Measurements from ENCODE around the gene SYNJ2. TPM values are rescaled to one million over a fixed set of nuclear protein-coding genes. Genes with fewer than 3 reads are reported as not detected.

Gene SYNJ2
- total RNA-seq, 1 donor from 2014 or later = 7.4 TPM

DNA sequence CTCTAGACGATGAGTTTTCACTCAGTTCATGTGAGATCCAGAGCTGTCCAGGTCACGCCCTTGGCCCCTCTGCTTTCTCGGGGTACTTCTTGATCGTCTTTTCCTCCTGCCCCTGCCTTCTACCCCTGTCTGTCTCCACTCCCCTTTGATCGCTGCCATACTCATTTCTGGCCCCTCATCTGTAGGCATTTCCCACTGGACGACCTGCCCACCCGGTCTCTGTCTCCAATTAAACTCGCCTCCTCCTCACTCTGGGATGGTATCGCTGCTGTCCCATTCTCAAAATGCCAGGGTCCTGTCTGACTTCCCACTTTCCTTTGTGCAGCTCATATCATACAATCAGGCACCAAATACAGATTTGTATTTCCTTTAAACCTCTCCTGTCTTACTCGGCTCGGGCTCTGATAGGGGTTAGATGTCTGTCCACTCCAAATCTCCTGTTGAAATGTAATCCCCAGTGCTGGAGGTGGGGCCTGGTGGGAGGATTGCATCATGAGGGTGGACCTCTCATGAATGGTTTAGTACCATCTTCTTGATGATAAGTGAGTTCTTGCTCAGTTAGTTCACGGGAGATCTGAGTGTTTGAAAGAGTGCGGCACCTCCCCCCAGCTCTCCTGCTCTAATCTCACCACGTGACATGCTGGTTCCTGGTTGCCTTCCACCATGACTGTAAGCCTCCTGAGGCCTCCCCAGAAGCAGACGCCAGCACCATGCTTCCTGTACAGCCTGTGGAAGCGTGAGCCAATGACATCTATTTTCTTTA, 3.5 kb upstream of the SYNJ2 start:
- no peak for DNase-seq

DNA sequence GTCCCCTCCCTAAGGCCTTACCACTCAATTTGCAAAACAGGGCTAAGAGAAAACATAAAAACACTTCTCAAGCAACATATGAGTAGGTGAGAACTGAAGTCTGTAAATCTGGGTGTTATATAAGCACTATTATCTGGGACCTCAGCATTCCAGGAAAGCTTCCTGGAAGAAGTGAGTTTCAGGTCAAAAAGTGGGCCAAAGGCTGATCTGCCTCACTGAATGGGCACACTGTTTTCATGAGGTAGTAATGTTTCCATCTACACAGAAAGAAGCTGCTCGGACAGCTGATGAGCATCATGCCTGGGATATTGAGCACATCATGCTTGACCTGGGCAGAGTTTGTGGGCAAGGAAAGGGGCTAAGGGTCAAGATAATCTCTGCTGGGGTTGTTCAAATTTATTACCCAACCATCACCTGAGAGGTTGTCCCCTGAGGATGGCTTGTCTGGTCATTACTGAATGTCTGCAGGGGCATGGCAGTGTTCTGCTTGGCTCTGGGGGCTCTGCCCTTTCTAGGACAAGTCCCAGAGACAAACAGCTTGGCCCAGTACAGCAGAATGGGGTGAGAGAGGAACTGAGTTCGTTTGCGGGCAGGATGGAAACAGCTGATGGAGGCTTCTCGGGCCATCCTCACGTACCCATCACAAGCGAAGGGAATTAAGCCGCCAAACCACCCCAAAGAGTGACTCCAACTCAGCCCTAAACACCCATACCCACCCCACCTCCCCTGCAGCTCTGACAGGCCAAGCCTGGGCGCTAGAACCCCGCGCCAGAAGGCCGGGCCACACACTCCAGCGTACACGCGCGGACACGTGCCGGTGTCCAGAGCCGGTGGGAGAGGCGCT, 1.2 kb upstream of the SYNJ2 start:
- DNase-seq = no peak

DNA sequence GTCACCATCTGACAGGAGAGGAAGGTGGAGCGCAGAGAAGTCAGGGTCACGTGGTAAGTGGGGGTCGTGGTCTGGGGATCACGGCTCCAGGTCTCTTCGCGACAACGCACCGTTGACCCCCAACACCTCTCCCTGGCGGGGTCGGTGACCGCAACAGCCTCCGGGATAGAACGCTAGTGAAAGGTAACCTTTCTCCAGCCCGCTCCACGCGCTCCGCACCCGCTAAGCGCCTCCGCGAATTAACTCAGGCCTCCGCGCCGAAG, 600 bp upstream of the SYNJ2 start:
- DNase-seq = no peak

DNA sequence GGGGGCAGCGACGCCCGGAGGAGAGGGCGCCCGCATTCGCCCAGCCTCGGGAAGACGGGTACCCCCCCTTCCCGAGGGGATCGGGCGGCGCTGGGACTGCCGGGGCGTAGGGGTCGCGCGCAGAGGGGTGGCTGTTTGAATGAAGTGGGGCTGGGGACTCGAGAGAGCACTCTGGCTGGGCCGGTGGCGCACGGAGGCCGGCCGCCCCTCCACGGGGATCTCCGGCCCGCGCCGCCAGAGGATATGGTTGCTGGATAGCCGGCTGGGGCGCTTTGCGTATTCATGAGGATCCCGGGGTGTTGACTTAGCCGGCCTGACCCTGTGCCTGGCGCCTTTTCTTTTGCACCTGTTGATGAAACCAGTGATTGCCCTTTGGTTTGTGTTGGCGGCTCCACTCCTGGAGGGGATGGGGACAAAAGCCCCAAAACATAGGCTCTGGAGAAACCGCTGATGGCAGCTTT, 469 bp downstream of the SYNJ2 start:
- DNase-seq = no peak

DNA sequence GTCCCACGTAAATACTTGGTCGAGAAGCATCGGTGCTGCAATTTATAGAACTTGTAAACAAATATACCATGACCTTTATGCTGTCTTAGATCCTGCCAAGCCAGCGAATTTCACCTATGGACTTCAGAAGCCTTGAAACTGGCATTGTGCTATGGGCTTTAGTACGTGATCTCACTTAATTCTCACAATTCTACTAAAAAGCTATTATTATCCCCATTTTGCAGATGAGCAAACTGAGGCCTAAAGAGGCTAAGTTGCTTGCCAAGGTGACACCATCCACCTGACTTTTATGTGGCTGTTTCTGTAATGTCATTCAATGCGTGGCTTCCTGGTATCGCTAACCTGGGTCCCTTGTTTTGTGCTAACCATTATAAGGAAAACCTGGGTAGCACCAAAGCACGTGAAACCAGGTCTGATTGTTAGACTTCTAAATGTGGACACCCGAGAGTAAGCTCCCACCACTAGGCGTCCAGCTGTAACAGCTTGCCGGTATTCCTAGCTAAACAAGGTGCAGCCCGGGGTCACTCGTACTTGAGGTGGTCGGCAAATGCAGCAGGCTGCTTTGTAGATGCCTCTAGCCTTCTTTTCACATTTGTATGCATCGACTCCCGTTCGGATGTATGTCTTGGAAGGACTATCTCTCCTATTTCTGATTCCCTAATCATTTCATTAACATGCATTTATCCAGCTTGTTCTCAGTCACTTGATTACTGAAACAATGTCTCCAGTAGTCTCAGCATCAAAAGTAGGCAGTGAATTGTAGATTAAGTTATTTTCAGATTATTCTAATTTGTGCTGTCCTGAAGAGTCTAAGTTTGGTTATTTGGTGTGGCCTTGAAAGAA, 1.1 kb downstream of the SYNJ2 start:
- no peak for DNase-seq

DNA sequence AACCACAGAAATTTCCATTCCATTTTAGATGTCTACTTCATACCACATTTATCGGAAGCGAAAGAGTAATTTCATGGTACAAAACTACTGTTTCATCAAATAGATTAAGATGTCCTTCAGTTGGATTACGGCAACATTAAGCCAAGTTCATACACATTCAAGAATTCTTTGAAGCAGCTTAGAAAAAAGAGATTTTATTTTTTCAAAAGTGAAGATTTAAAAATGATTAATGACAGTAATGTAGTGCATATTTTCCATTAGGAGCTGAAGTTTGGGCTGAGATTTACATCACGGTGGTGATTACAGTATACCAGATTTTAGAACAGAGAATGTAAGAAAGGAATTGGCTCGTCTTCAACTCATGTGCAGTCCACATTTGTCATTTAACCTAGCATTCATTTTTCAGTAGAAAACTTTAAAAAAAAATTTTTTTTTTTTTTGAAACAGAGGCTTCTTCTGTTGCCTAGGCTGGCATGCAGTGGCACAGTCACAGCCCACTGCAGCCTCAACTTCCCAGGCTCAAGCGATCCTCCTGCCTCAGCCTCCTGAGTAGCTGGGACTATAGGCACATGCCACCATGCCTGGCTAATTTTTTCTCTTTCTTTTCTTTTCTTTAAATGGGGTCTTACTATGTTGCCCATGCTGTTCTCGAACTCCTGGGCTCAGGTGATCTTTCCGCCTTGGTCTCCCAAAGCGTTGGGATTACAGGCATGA, 1.9 kb downstream of the SYNJ2 start:
- DNase-seq = peak; percentile 84

DNA sequence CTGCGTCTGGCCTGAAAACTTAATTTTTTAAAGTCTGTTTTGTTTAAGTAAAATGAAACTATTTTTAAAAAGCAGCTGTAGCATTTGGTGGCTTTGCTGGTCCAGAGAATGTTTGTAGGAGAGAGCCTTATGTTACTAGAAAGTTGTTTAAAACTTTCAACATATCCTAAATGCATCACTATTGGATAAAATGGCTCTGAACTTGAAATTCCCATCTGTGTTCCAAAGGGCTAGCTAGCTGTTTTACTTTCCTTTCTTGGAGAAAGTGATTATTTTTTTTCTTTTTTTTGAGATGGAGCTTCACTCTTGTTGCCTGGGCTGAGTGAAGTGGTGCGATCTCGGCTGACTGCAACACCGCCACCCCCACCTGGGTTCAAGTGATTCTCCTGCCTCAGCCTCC, 2.5 kb downstream of the SYNJ2 start:
- no peak for DNase-seq

DNA sequence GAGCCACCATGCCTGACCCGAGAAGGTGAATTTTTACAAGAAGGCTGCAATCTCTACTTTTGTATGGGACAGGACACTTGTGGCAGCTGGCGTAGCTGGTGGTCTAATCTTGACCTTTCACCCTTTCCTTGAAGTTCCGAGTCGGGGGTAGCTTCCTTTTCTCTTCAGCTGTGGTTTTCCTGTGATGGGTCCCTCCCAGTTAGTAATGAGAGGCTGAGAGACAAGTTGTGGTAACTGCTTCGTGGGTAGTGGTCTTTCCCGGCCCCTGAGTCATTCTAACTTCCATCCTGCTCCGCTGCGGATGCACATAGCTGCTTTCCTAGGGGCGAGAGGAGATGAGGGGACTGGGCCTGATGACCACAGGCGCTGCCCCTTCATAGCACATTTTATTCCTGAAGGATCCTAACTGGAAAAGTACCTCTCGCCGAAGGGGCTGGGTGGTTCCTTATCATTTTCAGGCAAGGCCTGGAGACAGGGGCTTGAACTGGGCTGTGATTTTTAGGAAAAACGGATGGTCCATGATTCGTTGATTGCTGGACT, 3.1 kb downstream of the SYNJ2 start:
- no peak for DNase-seq

DNA sequence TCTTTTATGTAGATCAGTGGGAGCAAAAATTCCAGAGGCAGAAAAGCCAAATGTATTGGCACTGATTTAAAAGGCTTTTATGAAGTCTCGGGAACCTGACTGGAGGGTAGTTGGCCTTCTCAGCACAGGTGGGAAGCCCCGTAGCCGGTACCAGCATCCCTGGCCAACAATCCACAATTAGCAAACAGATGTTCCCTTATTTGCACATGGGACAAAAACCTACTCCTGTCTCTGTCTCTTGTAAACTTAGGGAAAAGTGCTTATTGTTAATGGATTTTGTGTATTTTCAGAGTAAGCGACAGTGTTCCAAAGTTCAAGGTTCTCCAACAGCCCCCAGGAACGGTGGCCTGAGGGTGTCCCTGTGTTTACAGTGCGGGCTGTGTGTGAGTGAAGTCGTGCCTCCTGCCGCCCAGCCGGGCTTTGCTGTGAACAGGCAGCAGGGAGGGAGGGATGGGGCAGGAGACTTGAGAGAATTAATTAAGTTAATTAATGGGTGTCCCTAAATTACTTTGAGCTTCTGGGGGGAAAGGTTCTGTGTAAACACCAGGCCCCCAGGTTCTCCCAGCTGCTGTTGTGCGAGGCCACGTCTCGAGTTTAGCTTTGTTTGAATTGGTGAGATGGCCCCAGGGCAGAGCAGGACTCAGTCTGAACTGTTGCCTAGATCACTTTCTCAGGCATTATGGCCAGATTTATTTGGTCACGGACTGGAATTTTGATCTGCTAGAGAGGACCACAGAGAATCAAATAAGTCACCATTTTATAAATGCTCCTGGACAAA, 3.9 kb downstream of the SYNJ2 start:
- DNase-seq = no peak

DNA sequence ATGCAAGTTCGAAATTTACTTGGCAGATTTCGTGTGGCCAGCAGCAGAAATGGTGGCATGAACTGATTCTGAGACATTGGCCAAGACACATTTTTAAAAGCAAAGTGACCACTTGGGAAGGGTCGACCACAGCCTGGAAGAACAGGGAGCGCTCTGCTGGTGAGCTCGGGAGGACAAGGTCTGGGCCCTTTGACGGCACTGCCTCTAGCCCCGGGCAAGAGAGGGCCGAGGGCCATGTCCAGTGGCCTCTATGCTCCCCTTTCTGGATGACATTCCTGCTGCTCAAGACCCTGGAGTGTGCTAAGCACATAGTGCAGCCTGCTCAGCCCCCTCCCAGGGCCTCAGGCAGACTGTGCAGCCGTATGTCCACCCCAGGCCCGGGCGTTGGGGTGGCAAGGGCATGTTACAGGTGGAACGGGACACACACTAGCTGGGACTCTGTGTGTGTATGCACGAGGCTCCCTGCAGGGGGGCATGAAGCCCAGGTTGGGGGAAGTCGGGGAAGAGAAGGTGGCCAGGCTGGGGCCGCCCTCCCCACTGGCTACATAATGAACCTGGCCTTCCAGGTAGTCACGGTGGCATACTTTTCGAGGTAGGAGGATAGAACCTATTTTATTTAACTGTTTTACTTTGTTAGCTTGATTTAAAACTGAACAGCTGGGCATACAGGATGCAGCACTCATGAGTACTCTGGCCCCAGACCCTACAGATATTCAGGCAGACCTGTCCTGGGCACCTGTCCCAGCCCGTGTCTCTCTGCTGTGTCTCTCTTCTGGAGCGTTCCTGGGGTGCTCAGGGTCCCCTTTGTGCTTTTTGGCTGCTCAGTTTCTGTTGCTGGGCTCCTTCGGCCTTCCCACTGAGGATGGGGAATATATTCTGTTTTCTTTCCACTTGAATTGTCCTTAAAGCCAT, 6.4 kb downstream of the SYNJ2 start:
- no peak for DNase-seq

DNA sequence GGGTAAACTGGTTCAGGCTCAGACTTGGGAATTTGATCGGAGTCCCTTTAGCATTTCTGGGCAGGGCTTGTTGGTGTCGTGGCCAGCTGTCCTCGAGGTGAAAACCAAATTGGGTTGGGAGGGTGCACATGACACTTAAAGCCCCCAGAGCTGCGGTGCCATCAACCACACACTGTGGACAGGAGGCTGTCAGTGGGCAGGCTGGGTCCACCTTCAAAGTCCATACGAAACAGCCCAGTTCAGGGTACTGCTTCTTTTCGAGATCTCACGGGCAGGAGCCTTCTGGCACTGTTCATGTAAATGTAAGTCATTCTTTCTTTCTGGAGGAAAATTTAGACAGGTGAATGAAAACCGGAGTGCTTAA, 7.0 kb downstream of the SYNJ2 start:
- DNase-seq = no peak

DNA sequence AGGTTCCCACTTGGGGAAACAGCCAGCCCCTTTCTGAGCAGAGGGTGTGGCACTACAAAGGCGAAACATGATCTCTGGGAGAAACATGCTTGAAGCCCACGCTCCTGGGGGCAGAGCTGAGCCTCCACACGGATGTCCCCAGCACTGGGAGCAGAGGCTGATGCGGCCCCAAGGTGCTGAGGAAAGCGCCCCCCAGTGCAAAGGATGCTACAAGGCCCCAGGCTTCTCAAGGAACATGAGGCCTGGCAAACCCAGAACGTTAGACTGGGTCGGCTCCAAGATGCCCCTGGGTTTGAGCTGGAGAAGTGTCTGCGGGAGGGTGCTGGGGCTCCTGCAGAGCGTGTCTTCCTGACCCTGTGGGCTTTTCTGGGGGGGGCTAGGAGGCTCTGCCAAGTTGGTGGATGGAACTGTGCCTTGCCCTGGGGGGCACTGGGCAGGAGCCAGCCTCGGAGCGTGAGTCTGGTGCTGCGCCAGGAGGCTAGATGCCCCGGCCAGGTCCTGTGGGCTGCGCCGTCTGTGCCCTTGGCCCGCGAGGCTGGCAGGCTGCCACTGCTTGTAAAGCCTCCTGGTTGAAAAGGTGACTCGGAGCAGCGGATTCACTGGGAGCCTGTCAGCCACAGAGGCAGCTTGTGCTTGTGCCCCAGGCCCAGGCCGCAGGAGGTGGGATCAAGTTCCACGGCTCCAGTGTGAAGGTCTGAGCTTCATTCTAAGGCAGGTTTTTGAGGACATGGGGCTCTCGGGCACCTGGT, 8.1 kb downstream of the SYNJ2 start:
- no peak for DNase-seq

DNA sequence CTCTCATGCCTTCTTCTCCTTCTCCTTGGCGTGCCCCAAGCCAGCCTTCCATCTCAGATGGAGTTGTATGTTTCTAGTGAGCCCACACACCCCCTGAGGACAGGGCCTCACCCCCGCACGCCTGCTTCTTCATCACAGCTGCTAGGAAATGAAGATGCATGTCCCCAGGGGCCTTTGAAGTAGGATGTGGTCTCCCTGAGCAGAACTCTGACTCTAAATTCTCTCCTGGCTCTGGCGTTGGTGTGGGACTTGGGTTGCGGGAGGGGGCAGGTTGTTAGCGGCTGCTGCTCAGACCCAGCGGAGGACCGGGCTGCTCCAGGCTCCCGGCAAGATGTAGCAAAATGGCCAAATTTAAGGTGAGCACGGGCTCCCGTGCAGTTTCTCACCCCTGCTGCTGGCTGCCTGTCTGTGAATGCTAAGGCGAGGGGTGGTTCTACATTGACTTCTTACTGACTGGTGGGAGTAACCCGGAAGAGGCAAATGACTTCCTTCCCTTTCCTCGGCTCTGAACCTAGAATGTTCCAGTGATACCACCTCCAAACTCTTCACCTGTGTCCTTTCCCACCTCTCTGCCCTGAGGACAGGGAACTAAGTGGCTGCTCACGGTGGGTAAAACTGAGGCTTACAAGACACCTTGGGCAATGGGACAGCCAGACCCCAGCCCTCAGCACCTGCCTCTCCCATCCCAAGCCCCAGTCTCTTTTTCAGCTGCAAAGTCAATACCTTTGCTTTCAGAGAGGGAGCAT, 8.8 kb downstream of the SYNJ2 start:
- no peak for DNase-seq

DNA sequence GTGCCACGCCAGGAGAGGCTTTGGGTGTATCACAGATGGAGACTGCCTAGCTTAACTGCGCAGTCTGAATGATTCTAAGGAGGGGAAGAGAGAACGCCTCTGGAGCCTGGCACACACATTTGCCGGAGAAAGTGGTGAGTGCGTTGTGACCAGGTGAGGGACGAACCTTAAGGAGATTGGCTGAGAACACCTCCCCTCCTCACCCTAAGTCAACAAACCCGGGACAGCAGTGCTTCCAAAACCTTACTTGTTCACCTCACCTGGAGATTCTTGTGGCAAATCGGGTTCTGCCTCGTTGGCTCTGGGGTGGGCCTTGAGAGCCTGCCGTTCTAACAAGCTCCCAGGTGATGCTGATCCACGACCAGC, 9.4 kb downstream of the SYNJ2 start:
- DNase-seq = no peak

DNA sequence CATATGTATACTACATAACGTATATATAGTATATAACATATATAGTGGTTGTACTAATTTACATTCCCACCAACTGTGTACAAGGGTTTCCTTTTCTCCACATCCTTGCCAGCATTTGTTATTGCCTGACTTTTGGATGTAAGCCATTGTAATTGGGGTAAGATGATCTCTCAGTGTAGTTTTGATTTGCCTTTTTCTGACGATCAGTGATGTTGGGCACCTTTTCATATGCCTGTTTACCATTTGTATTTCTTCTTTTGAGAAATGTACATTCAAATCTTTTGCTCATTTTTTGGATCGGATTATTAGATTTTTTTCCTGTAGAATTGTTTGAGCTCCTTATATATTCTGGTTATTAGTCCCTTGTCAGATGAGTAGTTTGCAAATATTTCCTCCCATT, 11.4 kb downstream of the SYNJ2 start:
- DNase-seq = no peak

DNA sequence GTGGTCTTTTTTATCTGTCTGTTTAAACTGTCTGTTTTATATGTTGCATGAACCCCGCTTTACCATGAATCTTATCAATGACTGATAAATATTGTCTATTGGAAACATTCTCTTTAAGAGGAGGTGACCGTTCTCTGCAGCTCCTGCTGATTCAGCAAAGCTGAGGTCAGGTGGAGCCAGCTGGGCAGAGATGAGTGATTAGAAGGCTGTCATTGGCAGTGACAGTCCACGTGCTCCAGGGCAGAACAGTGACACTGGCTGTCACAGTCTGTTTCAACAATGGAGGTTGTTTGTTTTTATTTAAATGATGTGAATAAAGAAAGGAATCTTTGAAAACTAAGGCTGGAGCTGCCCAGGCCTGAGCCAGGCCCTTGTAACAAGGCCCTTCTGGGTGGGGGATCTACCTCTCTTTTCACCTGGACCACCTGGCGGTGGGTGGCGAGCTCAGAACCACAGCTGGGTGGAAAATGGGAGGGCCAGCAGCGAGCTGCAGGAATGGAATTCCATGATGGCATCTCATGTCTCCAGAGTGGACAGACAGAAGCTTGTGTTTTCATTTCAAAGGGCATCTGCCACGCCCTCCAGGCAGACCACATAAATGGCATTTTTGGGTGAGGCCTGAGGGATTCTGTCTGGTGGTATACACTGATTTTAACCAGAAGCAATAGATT, 12.6 kb downstream of the SYNJ2 start:
- no peak for DNase-seq

DNA sequence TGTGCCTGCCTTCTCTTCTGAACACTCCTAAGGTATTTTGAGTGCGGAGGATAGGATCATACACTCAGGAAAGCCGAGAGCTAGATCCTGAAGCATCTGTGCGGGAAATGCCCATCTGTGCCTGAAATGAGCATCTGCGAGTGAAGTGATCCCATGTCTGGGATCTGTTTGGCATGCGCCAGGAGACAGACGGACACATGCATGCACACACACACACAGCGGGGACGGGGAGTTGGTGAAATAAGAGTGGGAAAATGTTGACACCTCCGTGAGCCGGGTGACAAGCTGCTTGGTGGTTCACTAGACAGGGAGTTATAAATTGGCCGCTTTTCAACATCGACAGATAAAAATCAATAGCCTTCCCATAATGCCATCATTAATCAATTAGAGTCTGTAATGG, 13.8 kb downstream of the SYNJ2 start:
- DNase-seq = no peak

DNA sequence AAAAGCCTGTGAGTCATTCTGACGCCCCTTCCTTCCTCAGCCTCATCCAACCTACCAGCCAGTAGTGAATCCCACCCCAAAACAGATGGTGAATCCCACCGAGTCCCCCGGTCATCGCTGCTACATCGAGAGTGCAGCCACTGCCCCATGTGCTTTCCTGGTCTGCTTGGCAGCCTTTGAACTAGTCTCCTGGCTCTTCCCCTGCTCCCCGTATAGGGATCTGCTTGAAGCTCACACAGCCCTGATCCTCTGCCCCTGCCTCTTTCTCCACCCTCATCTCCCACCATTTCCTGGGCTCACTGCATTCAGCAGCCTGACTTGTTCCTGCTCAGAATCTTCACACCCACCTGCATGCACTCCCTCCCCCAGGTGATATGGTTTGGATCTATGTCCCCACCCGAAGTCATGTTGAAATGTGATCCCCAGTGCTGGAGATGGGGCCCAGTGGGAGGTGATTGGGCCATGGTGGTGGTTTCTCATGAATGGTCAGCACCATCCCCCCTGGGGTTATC, 14.6 kb downstream of the SYNJ2 start:
- no peak for DNase-seq

All from skin of body (tissue), 2 donors.